ENCODE data around the gene SEPSECS. TPM values are rescaled to one million over a fixed set of nuclear protein-coding genes. Genes with fewer than 3 reads are reported as not detected.
A peak's percentile ranks its signal among the peaks of the same experiment; 100 is the strongest.

The SEPSECS gene
- total RNA-seq, 1 experiment from 2014 or later = 4.2 TPM

GRCh38 chr4:25144870-25145481, 15.3 kb downstream of the SEPSECS start:
- no peak overlapping the region for H3K14ac ChIP-seq (ENCODE audit: insufficient read depth, low read length)
- no peaks in the 10 kb centered on the region for H3K4me1 ChIP-seq (ENCODE audit: insufficient read depth, low read length)
- H3K23me2 ChIP-seq (ENCODE audit: insufficient read length, low read depth, low read length, poor library complexity, severe bottlenecking) = no peaks in the 10 kb centered on the region
- no peak overlapping the region for H3K23ac ChIP-seq (ENCODE audit: insufficient read length, low read depth, low read length)
- no peak overlapping the region for H3K56ac ChIP-seq (ENCODE audit: insufficient read length, low read depth, low read length)
- H2AFZ ChIP-seq (ENCODE audit: low read length) = no peak overlapping the region
- no peak overlapping the region for H3K4me2 ChIP-seq (ENCODE audit: insufficient read depth, insufficient read length, low read length)
- H3K27ac Mint-ChIP-seq = no peak overlapping the region
- H3K18ac ChIP-seq (ENCODE audit: insufficient read length, low read depth, low read length) = no peak overlapping the region
- no peak overlapping the region for H2BK5ac ChIP-seq (ENCODE audit: insufficient read length, low read length)
- no peak overlapping the region for H2BK15ac ChIP-seq (ENCODE audit: low read depth, low read length)
- H3K27me3 Mint-ChIP-seq (ENCODE audit: low read depth) = no peaks in the 10 kb centered on the region
- no peaks in the 10 kb centered on the region for H3K27me3 ChIP-seq (ENCODE audit: insufficient read depth, low read length)
- H3K79me2 ChIP-seq (ENCODE audit: insufficient read depth, low read length) = no peaks in the 10 kb centered on the region
- no peak overlapping the region for H2AK5ac ChIP-seq (ENCODE audit: insufficient read length, low read length)
- H3K27ac ChIP-seq (ENCODE audit: insufficient read length, low read depth, low read length) = no peak overlapping the region
- no peak overlapping the region for H2BK12ac ChIP-seq (ENCODE audit: insufficient read length, low read depth, low read length)
- H3K9ac ChIP-seq (ENCODE audit: extremely low read depth, insufficient read length, low read length) = no peak overlapping the region
- no peaks in the 10 kb centered on the region; a peak in 1 of 7 replicates for H3K36me3 Mint-ChIP-seq (ENCODE audit: insufficient read depth in 1 of 3, low read depth in 3 of 3)
- H4K91ac ChIP-seq (ENCODE audit: insufficient read length, low read depth, low read length) = no peak overlapping the region
- no peak overlapping the region for H4K8ac ChIP-seq (replicated peaks; ENCODE audit: insufficient read length, low read depth, low read length)
- H3K4me3 Mint-ChIP-seq = no peak overlapping the region
- no peaks in the 10 kb centered on the region for H4K20me1 ChIP-seq (ENCODE audit: control insufficient read depth, insufficient read depth, insufficient read length)
- WGBS (ENCODE audit: extremely low coverage, insufficient read length, low lambda C conversion rate) = no CpG with 5 or more reads among the region's 1 CpG
- H3K4me1 Mint-ChIP-seq = no peaks in the 10 kb centered on the region
- H2BK20ac ChIP-seq (ENCODE audit: low read depth, low read length, poor library complexity, severe bottlenecking) = no peak overlapping the region
- no peak overlapping the region for H2BK120ac ChIP-seq (ENCODE audit: low read depth, low read length, poor library complexity, severe bottlenecking)
- no peak overlapping the region for H3K4ac ChIP-seq (ENCODE audit: low read depth, low read length)
- no peak overlapping the region for H3T11ph ChIP-seq (ENCODE audit: low read length)
- no peak overlapping the region for H4K5ac ChIP-seq (ENCODE audit: insufficient read length, low read depth, low read length)
- no peaks in the 10 kb centered on the region for H3K9me3 ChIP-seq (ENCODE audit: control insufficient read depth, low read depth, low read length)
- H3K79me1 ChIP-seq (ENCODE audit: insufficient read depth, low read depth, low read length, poor library complexity, severe bottlenecking) = no peaks in the 10 kb centered on the region
- no peaks in the 10 kb centered on the region for H3K9me3 Mint-ChIP-seq
- TF ChIP-seq, protein P1, sequence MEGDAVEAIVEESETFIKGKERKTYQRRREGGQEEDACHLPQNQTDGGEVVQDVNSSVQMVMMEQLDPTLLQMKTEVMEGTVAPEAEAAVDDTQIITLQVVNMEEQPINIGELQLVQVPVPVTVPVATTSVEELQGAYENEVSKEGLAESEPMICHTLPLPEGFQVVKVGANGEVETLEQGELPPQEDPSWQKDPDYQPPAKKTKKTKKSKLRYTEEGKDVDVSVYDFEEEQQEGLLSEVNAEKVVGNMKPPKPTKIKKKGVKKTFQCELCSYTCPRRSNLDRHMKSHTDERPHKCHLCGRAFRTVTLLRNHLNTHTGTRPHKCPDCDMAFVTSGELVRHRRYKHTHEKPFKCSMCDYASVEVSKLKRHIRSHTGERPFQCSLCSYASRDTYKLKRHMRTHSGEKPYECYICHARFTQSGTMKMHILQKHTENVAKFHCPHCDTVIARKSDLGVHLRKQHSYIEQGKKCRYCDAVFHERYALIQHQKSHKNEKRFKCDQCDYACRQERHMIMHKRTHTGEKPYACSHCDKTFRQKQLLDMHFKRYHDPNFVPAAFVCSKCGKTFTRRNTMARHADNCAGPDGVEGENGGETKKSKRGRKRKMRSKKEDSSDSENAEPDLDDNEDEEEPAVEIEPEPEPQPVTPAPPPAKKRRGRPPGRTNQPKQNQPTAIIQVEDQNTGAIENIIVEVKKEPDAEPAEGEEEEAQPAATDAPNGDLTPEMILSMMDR (conservative IDR thresholded peaks at IDR 0.05) = peak; percentile 64
- no peak for DNase-seq
